Measurements from ENCODE around the gene DPP7. TPM values are rescaled to one million over a fixed set of nuclear protein-coding genes. Genes with fewer than 3 reads are reported as not detected.

Gene DPP7
- polyA plus RNA-seq (2013, experiment 1 of 2; ENCODE audit: insufficient read length) = 92.2 TPM
- polyA plus RNA-seq (2013, experiment 2 of 2; ENCODE audit: insufficient read length) = 97.4 TPM

GRCh38 chr9:137114613-137115393, at the start of gene DPP7:
DPP7 (minus strand) TSS chr9:137114733; CDS start chr9:137114713, 20 bp downstream.
- DNase-seq = peak; percentile 40

- no peak for DNase-seq
Measured at GRCh38 chr9:137163805-137164204, 49.3 kb upstream of the DPP7 start.

- DNase-seq = no peak
Measured at GRCh38 chr9:137163365-137163715, 48.8 kb upstream of the DPP7 start.

DNA sequence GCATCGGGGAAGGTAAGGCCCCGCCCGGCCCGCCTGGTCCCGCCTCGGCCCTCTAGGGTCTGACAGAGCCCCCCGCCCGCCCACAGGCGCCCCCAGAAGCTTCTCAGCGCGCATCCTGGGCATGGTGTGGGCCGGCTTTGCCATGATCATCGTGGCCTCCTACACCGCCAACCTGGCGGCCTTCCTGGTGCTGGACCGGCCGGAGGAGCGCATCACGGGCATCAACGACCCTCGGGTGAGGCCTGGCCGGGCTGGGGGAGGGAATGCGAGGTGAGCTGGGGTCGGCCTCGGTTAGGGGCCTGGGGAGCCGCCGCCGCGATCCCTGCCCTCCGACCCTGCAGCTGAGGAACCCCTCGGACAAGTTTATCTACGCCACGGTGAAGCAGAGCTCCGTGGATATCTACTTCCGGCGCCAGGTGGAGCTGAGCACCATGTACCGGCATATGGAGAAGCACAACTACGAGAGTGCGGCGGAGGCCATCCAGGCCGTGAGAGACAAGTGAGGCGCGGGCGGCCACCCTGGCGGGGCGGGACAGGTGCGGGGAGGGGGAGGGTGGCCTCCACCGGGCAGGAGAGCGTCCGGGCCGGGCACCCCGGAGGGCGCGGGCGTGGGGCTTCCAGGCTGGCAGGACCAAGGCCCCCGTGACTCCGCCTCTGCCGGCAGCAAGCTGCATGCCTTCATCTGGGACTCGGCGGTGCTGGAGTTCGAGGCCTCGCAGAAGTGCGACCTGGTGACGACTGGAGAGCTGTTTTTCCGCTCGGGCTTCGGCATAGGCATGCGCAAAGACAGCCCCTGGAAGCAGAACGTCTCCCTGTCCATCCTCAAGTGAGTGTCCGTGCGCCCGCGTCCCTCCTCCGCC, 48.2 kb upstream of the DPP7 start:
- DNase-seq = no peak

- DNase-seq = no peak
Measured at GRCh38 chr9:137161558-137162486, 47.3 kb upstream of the DPP7 start.

- no peak for DNase-seq
Measured at GRCh38 chr9:137160716-137161557, 46.4 kb upstream of the DPP7 start.

DNA sequence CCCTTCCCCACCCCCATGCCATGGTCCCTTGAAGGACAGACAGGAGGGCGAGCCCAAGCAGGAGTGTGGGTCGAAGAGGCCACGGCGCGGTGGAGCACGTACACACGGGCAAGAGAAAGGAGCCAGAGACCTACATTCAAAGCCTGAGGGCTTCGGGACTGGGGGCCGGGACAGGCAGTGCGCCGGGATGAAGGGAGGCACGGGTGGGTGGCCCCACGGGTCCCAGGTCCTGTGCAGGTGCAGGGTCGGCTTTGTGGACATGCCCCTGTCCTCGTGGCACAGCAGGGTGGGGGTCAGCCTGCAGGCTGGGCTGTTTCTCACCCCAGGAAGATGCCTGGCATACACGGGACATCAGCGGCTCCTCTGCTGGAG, 45.5 kb upstream of the DPP7 start:
- DNase-seq = no peak

DNA sequence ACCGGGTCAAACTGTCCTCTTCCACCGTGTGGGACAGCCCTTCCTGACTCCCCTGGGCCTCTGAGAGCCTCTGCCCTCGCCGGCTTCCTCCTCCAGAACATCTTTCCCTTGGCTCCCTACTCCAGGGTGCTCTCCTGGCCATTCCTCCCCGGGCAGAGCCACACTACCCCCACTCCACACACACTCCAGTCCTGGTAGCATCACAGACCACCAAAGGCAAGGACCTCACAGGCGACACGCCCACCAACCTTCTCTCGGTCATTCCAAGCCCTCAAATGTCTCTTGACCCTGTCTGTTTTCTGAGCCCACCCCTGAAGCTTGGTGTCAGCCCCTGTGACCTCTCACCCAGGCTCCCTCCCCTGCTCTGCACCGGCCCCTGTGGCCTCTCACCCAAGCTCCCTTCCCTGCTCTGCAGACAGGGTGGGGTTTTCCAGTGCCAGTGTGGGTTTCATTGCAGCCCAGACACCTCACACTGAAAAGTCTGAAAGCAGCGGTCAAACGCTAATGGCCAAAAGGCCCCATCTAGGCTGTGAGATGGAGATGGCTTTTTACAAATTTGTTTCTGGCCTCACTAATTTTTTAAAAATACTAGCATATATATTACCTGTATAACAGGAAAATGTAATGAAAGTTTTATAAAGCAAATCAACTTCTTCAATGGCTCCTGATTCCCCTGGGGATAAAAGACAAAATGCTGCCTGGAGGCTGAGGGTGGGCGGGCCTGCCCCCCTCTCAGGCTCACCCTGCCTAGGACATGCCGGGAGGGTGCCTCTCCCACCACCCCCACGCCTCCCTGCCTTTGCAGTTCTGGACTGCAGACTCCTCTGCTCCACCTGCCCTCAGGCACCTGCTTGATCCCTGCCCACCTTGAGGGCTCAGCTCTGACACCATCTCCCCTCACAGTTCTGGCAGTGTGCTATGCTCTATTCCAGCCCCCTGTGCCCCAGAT, 44.8 kb upstream of the DPP7 start:
- DNase-seq = no peak

DNA sequence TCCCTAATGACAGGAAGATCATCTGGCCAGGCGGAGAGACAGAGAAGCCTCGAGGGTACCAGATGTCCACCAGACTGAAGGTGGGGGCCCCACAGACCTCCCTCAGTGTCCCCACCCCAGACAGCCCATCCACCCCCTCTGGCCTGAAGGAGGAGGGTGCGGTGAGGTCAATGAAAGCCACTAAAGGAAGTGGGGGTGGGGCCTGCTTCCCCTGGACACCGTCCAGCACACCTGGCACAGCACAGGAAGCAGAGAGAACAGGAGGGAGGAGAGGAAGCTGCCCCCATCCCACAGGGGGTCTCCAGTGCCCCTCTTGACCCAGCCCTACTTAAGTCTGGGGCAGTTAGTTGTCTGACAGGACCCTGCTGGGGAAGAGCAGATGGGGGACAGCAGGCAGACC, 44.1 kb upstream of the DPP7 start:
- no peak for DNase-seq

- no peak for DNase-seq
Measured at GRCh38 chr9:137157618-137158415, 43.3 kb upstream of the DPP7 start.

DNA sequence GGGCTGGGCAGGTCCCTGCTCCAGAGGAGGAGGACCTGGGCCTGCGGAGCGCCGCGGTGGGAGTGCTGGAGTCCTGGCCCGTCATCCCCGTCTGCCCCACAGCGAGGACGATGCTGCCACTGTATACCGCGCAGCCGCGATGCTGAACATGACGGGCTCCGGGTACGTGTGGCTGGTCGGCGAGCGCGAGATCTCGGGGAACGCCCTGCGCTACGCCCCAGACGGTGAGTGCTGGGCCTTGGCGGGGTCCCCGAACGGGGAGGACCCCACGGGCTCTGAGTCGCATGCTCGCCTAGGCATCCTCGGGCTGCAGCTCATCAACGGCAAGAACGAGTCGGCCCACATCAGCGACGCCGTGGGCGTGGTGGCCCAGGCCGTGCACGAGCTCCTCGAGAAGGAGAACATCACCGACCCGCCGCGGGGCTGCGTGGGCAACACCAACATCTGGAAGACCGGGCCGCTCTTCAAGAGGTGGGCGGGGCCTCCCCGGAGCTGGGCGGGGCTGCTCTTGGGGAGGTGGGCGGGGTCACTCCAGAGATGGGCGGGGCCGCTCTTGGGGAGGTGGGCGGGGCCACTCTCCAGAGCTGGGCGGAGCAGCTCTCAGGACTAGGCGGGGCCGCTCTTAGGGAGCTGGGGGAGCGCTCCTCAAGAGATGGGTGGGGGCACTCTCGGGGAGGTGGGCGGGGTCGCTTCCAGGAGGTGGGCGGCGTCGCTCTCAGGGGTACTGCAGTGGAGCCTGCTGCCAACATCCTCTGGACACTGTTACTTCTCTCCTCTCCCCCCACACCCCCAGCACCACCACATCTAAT, 42.2 kb upstream of the DPP7 start:
- DNase-seq = peak; percentile 16

DNA sequence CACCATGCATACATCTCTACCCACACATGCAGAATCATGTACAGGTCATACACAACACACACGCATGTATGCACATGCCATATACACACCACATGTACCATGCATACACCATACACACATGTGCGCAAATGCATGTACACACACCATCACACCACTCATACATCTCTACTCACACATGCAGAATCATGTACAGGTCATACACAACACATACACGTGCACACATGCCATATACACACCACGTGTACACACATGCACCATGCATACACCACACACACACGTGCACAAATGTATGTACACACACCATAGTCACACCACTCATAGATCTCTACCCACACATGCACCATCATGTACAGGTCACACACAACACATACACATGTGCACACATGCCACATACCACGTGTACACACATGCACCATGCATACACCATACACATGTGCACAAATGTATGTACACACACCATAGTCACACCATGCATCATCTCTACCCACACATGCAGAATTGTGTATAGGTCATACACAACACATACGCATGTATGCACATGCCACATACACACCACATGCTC, 38.4 kb upstream of the DPP7 start:
- DNase-seq = no peak

- DNase-seq = no peak
Measured at GRCh38 chr9:137150617-137151457, 36.3 kb upstream of the DPP7 start.

- no peak for DNase-seq
Measured at GRCh38 chr9:137149942-137150616, 35.5 kb upstream of the DPP7 start.

DNA sequence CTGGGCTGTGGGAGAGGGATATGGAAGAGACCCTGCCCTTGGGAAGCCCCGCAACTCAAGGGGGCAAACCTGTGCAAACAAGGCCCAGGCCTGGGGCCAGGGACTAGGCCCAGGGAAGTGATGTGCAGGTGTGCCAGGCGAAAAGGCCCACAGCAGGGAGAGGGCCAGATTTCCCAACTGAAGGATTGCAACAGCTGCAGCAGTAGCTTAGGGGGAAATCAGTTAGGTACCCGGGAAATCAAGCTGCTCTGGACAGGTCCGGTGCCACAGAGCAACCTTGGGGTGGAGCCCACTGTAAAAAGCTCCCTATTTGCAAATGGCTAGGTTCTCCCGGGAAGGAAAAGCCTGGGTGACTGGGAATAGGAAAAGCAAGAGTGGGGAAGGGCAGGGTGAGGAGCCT, 34.8 kb upstream of the DPP7 start:
- DNase-seq = no peak

DNA sequence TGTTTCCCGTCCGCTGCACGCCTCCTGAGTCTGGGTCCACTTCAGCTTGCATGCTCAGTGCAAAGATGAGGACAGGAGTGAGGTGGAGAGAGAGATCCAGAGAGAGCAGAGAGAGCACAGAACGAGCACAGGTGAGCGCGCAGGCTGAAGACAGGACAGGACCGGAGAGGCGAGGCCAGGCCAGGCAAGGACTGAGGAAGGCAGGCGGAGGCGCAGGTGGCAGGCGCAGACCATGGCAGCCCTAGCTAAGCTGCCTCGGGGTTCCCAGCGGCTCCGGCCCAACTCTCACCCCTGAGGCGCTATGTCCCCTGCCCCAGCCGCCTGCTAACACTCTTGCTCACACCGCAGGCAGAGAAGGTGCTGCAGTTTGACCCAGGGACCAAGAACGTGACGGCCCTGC, 34.1 kb upstream of the DPP7 start:
- DNase-seq = no peak

DNA sequence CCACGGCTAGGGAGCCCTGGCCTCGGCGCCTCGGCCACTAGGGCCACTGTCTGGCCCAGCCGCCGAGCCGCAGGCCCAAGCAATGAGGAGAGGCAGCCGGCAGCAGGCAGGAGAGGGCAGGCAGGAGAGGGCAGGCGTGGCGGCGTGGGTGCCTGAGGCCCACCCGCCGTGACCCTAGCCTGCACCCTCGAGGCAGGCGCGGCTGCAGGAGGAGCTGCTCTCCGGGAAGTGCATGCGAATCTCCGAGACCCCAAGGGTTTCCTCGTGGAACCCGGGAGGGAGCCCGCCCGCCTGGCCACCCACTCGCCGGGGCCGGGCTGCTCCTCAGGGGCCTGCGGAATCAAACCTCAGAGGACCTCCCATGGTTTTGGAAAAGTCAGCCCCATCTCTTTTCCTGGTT, 33.7 kb upstream of the DPP7 start:
- DNase-seq = no peak

All from fibroblast of skin of abdomen (primary cell).